Astrocyte (in vitro differentiated cells and primary cell): ENCODE data around the gene FRS2.

Experiments used
- EZH2 ChIP-seq: IDR thresholded peaks from 2 replicates; pipeline ENCODE4 v1.6.1; 2012; ENCODE audit warnings: mild to moderate bottlenecking, low read length, inconsistent platforms; ENCODE audit not compliant: insufficient read depth
- TF ChIP-seq, protein P1 (sequence below): IDR thresholded peaks from 2 replicates; pipeline ENCODE4 v1.5.1; 2011; ENCODE audit warnings: low read depth, mild to moderate bottlenecking, inconsistent platforms, low read length, moderate library complexity; ENCODE audit not compliant: insufficient read depth

DNA sequence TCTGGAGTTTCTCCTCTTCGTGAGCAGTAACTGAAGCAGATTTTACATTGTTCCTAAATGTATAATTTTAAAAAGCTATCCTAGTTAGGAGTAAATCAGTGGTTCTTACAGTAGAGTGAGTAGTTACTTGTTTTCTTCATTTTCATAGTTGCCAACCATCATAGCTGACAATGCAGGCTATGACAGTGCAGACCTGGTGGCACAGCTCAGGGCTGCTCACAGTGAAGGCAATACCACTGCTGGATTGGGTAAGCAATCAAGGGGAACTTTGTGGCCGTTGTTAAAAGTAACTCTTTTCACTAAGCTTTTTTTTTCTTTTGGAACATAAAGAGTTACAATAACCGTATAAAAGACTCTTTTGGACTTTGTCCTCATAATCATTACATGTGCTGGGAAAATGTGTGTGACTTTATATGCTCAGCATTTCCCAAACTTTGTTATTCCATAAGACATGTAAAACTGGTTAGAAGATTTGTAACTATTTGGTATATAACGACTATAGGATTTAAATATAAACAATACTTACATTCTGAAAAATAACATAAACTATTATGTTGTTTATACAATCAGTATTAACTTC, 128.1 kb downstream of the FRS2 start:
- TF ChIP-seq, protein P1, sequence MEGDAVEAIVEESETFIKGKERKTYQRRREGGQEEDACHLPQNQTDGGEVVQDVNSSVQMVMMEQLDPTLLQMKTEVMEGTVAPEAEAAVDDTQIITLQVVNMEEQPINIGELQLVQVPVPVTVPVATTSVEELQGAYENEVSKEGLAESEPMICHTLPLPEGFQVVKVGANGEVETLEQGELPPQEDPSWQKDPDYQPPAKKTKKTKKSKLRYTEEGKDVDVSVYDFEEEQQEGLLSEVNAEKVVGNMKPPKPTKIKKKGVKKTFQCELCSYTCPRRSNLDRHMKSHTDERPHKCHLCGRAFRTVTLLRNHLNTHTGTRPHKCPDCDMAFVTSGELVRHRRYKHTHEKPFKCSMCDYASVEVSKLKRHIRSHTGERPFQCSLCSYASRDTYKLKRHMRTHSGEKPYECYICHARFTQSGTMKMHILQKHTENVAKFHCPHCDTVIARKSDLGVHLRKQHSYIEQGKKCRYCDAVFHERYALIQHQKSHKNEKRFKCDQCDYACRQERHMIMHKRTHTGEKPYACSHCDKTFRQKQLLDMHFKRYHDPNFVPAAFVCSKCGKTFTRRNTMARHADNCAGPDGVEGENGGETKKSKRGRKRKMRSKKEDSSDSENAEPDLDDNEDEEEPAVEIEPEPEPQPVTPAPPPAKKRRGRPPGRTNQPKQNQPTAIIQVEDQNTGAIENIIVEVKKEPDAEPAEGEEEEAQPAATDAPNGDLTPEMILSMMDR: no peak
- TF ChIP-seq EZH2: no peak
